Keratinocyte (primary cell): Measurements from ENCODE around the gene RGSL1. TPM values are rescaled to one million over a fixed set of nuclear protein-coding genes. Genes with fewer than 3 reads are reported as not detected.

ENCODE experiments used
- DNase-seq: peaks from one replicate; pipeline ENCODE4 v3.0.0-alpha.2; 2011; ENCODE audit warnings: low read depth, missing footprints, low spot score
- FAIRE-seq: peaks from 2 replicates; lab custom pipeline; 2011; peaks lifted over from hg19 to GRCh38; lab: Jason Lieb, UNC
- H2AFZ ChIP-seq: 2 replicates; pipeline ENCODE4 v1.6.0; 2012; ENCODE audit warnings: low read length, control low read depth, inconsistent platforms; ENCODE audit not compliant: control insufficient read depth
- H3K27ac ChIP-seq: 2 replicates; pipeline ENCODE4 v1.5.1; 2011; ENCODE audit warnings: low read length; ENCODE audit not compliant: control insufficient read depth, insufficient read depth
- H3K27me3 ChIP-seq: 3 replicates; pipeline ENCODE4 v1.6.0; 2011; ENCODE audit warnings: low read length; ENCODE audit not compliant: control insufficient read depth, insufficient read depth; ENCODE audit errors: extremely low read depth
- H3K36me3 ChIP-seq, 2 experiments: 2 replicates in 1 of 2; 3 replicates in 1 of 2; pipeline ENCODE4 v1.5.1; 2011; ENCODE audit warnings: low read length in 2 of 2, mild to moderate bottlenecking in 1 of 2; ENCODE audit not compliant: control insufficient read depth in 2 of 2, insufficient read depth in 2 of 2; ENCODE audit errors: extremely low read depth in 1 of 2
- H3K4me1 ChIP-seq: 3 replicates; pipeline ENCODE4 v1.5.1; 2011; ENCODE audit warnings: low read length; ENCODE audit not compliant: control insufficient read depth, insufficient read depth; ENCODE audit errors: extremely low read depth
- H3K4me2 ChIP-seq: 3 replicates; pipeline ENCODE4 v1.6.0; 2011; ENCODE audit warnings: low read depth, low read length; ENCODE audit not compliant: control insufficient read depth, insufficient read depth; ENCODE audit errors: extremely low read depth
- H3K4me3 ChIP-seq, 3 experiments: fragments of 200-600 bp in 1 of 3; sonication (generic) in 1 of 3; 2 replicates in 2 of 3; 3 replicates in 1 of 3; pipeline ENCODE4 v1.5.1; 2011 to 2016; ENCODE audit warnings: low read length in 3 of 3, mild to moderate bottlenecking in 3 of 3, control low read depth in 2 of 3, inconsistent platforms in 1 of 3, low read depth in 1 of 3, mixed read lengths in 1 of 3, mixed run types in 1 of 3, moderate library complexity in 1 of 3; ENCODE audit not compliant: control insufficient read depth in 2 of 3, insufficient read depth in 2 of 3; ENCODE audit errors: extremely low read depth in 1 of 3
- H3K79me2 ChIP-seq: 2 replicates; pipeline ENCODE4 v1.6.0; 2012; ENCODE audit warnings: low read length; ENCODE audit not compliant: control insufficient read depth, insufficient read depth
- H3K9ac ChIP-seq: 3 replicates; pipeline ENCODE4 v1.6.0; 2011; ENCODE audit warnings: low read length; ENCODE audit not compliant: control insufficient read depth, insufficient read depth; ENCODE audit errors: extremely low read depth
- H3K9me1 ChIP-seq: 3 replicates; pipeline ENCODE4 v1.6.0; 2011; ENCODE audit warnings: low read length; ENCODE audit not compliant: control insufficient read depth, insufficient read depth; ENCODE audit errors: extremely low read depth
- H3K9me3 ChIP-seq: 2 replicates; pipeline ENCODE4 v1.5.1; 2012; ENCODE audit warnings: low read depth, low read length; ENCODE audit not compliant: control insufficient read depth
- H4K20me1 ChIP-seq: 3 replicates; pipeline ENCODE4 v1.6.0; 2011; ENCODE audit warnings: low read length; ENCODE audit not compliant: control insufficient read depth, insufficient read depth; ENCODE audit errors: extremely low read depth
- EZH2 ChIP-seq: IDR thresholded peaks from one replicate; pipeline ENCODE4 v1.6.1; 2012; ENCODE audit warnings: inconsistent platforms, mild to moderate bottlenecking, low read length, moderate library complexity
- dilution Hi-C: fragments of 300-500 bp; cut with MboI; formaldehyde crosslinking; loops from one replicate; pipeline ENCODE4 v1.7.0; 2020; ENCODE audit warnings: low sequenced_read_pairs; ENCODE audit not compliant: extremely low pct_ligation_motif_present
- polyA plus RNA-seq, 5 experiments: library from polyadenylated mRNA; depleted of rRNA in 3 of 5; stranded (reverse) in 3 of 5; stranded (forward) in 1 of 5; unstranded in 1 of 5; fragments of >200 nt; gene quantifications; 1 replicate in 1 of 5; 2 replicates in 3 of 5; 3 replicates in 1 of 5; pipeline versions ENCODE4 v1.2.1 to v1.2.3, GENCODE V29; 2011 to 2012; ENCODE audit warnings: missing spikeins in 2 of 5, low read depth in 1 of 5, low replicate concordance in 1 of 5
- TF ChIP-seq, protein P1 (sequence below), 3 experiments: IDR thresholded peaks in 1 of 3; conservative IDR thresholded peaks in 1 of 3; optimal IDR thresholded peaks in 1 of 3; 2 replicates in 2 of 3; 3 replicates in 1 of 3; pipeline versions ENCODE3 to v1.5.1; 2011; ENCODE audit warnings: low read length in 3 of 3, mild to moderate bottlenecking in 3 of 3, moderate library complexity in 2 of 3, control low read depth in 1 of 3, inconsistent platforms in 1 of 3; ENCODE audit not compliant: insufficient read depth in 2 of 3; ENCODE audit errors: extremely low read depth in 1 of 3

Gene RGSL1
- polyA plus RNA-seq, 1 donor (not counting 4 experiments of a cell fraction or from before 2014, with no cell fraction given): not detected

DNA sequence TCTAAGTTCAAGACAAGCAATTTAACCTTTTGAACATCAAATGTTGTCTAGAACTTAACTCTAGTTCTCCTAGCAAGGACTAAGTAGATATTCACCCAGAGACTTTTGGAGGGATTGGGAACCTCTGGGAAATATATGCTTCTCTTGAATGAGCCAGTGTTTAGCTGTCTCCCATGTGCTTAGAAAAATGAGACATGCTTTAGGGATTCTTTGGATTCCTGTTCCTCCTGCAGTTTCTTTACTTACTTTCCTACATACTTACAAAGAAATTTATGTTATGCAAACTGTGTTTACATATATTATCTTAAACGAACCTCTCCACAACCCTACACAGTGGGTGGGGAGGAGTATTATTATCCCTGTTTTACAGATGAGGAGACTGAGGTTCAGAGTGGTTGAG, 99.9 kb downstream of the RGSL1 start:
- Histone ChIP-seq H3K36me3 (no peaks in the 10 kb centered on the region), H3K4me1 (no peaks in the 10 kb centered on the region), H3K27ac (no peak overlapping the region), H3K9me3 (no peaks in the 10 kb centered on the region), H2AFZ (no peak overlapping the region), H3K9ac (no peak overlapping the region), H3K4me2 (no peak overlapping the region), H3K79me2 (no peaks in the 10 kb centered on the region), H3K9me1 (no peaks in the 10 kb centered on the region), H4K20me1 (no peaks in the 10 kb centered on the region), H3K4me3 (no peak overlapping the region), H3K27me3 (peaks cover 4% of the 10 kb centered on the region)
- DNase-seq (no peak), FAIRE-seq (no peak)
- dilution Hi-C loops: no loop called here
- no peak for TF ChIP-seq EZH2
- TF ChIP-seq, protein P1, sequence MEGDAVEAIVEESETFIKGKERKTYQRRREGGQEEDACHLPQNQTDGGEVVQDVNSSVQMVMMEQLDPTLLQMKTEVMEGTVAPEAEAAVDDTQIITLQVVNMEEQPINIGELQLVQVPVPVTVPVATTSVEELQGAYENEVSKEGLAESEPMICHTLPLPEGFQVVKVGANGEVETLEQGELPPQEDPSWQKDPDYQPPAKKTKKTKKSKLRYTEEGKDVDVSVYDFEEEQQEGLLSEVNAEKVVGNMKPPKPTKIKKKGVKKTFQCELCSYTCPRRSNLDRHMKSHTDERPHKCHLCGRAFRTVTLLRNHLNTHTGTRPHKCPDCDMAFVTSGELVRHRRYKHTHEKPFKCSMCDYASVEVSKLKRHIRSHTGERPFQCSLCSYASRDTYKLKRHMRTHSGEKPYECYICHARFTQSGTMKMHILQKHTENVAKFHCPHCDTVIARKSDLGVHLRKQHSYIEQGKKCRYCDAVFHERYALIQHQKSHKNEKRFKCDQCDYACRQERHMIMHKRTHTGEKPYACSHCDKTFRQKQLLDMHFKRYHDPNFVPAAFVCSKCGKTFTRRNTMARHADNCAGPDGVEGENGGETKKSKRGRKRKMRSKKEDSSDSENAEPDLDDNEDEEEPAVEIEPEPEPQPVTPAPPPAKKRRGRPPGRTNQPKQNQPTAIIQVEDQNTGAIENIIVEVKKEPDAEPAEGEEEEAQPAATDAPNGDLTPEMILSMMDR (optimal IDR thresholded peaks at IDR 0.05 in 1 of 3, IDR thresholded peaks at IDR 0.05 in 1 of 3, conservative IDR thresholded peaks at IDR 0.05 in 1 of 3; ENCODE audit: extremely low read depth in 1 of 3, insufficient read depth in 2 of 3, low read length in 3 of 3): no peak

DNA sequence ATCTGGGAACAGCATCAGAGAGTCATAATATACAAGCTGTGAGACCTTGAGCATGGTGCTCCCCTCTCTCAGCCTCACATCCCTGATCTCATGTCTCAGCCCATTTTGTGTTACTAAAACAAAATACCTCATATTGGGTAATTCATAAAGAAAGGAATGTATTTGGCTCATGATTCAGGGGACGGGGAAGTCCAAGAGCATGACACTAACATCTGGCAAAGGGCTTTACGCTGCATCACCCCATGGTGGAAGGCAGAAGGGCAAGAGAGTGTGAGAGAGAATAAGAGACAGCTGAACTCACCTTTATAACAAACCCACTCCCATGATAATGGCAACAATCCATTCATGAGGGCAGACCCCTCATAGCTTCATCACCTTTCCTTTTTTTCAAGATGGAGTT, 102.6 kb downstream of the RGSL1 start:
- no peaks in the 10 kb centered on the region for H4K20me1 ChIP-seq
- dilution Hi-C loops: no loop called here

More for the DNA sequence above, 102.6 kb downstream of the RGSL1 start:
- FAIRE-seq (no peak), DNase-seq (no peak)
- no peak overlapping the region for H3K4me2 ChIP-seq
- H2AFZ ChIP-seq: no peak overlapping the region
- no peaks in the 10 kb centered on the region for H3K9me1 ChIP-seq
- no peak overlapping the region for H3K4me3 ChIP-seq
- H3K27me3 ChIP-seq: peaks cover 4% of the 10 kb centered on the region
- TF ChIP-seq, protein P1 (optimal IDR thresholded peaks at IDR 0.05 in 1 of 3, IDR thresholded peaks at IDR 0.05 in 1 of 3, conservative IDR thresholded peaks at IDR 0.05 in 1 of 3; ENCODE audit: extremely low read depth in 1 of 3, insufficient read depth in 2 of 3, low read length in 3 of 3): no peak
- TF ChIP-seq EZH2: no peak
- H3K27ac ChIP-seq: no peak overlapping the region
- H3K4me1 ChIP-seq: no peaks in the 10 kb centered on the region
- H3K9me3 ChIP-seq: no peaks in the 10 kb centered on the region
- no peak overlapping the region for H3K9ac ChIP-seq
- H3K36me3 ChIP-seq: no peaks in the 10 kb centered on the region
- H3K79me2 ChIP-seq: no peaks in the 10 kb centered on the region
